Fibroblast of pulmonary artery (primary cell): ENCODE results near the gene FAT2.

Experiments
- DNase-seq: peaks from one replicate; pipeline ENCODE4 v3.0.0-alpha.2; 2010; ENCODE audit warnings: low read depth
- H3K4me3 ChIP-seq: replicated peaks from 2 replicates; pipeline ENCODE4 v1.5.1; 2011; ENCODE audit warnings: low read depth, mild to moderate bottlenecking, control low read depth, low read length, moderate library complexity
- TF ChIP-seq, protein P1 (sequence below): IDR thresholded peaks from 2 replicates; pipeline ENCODE4 v1.5.1; 2011; ENCODE audit warnings: mild to moderate bottlenecking, control low read depth, low read length, inconsistent platforms; ENCODE audit errors: missing control alignments

Gene FAT2

DNA sequence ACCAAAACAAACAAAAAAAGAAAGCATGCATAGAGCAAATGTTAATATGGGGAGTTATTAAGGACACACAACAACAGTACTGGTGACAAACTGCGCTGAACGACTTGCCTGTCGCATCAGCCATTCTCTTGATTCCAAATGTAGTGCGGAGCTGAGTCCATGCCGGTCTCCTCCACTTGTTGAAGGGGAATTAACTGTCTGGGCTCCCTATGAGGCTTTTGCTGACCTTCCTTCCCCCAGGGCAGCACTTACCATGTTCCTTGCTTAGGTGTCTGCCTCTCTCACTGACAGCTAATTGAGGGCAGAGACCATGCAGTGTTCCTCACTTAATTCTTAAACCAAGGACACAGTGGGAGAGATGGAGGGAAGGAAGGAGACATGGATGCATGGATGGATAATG is 40.8 kb upstream of the FAT2 start:
- TF ChIP-seq, protein P1, sequence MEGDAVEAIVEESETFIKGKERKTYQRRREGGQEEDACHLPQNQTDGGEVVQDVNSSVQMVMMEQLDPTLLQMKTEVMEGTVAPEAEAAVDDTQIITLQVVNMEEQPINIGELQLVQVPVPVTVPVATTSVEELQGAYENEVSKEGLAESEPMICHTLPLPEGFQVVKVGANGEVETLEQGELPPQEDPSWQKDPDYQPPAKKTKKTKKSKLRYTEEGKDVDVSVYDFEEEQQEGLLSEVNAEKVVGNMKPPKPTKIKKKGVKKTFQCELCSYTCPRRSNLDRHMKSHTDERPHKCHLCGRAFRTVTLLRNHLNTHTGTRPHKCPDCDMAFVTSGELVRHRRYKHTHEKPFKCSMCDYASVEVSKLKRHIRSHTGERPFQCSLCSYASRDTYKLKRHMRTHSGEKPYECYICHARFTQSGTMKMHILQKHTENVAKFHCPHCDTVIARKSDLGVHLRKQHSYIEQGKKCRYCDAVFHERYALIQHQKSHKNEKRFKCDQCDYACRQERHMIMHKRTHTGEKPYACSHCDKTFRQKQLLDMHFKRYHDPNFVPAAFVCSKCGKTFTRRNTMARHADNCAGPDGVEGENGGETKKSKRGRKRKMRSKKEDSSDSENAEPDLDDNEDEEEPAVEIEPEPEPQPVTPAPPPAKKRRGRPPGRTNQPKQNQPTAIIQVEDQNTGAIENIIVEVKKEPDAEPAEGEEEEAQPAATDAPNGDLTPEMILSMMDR: no peak
- no peak overlapping the region for H3K4me3 ChIP-seq
- DNase-seq: no peak

DNA sequence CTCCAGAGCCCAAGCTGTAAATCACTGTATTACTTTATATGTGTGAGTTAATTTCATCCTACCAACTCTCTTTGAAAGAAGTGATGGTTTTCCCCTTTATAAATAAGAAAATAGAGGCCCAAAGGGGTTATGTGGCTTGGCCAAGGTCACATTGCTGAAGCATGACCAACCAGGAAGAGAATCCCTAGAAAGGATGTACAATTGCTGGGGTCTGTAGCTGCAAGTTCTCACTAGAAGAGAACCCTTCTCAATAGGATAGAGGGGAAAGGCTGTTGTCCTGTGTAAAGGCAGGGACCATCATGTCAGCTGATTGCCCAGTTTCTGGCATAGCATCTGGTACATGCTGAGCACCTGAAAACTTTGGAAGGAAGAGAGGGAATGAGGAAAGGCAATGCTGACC is 39.0 kb upstream of the FAT2 start:
- DNase-seq: no peak
- TF ChIP-seq, protein P1: no peak
- H3K4me3 ChIP-seq: no peak overlapping the region

DNA sequence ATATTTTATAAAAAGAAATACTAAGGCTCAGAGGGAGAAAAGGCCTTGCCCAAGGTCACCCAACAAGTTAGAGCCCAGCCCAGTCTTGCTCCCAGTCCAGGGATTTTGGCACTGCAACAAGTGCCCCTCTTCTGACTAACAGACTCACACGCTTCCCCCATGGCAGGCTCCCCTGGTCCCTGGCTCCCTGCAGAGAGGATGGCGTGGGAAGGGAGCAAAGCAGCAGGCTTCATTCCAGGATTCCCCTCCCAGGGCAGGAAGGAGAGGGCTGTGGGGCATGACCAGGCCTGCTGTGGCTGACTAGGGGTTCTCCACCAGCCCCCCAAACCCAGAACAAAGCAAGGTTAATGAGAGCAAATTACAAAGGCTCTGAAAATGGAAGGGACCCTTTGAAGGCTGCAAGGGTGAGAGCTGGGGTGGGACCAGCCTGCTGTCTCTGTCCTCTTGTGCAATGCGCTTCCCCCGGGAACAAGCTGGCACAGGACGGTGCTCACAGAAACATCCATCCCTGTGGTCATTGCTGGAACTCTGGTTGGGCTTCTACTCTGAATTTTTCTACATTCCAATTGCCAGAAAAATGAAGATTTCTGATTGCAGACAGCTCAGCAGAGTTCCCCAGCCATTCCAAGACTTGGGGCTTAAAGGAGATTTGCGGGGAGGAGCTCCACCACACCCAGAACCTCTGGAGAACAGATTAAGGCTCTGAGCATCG is 37.1 kb upstream of the FAT2 start:
- H3K4me3 ChIP-seq: no peak overlapping the region
- DNase-seq: peak; percentile 21
- TF ChIP-seq, protein P1: no peak

DNA sequence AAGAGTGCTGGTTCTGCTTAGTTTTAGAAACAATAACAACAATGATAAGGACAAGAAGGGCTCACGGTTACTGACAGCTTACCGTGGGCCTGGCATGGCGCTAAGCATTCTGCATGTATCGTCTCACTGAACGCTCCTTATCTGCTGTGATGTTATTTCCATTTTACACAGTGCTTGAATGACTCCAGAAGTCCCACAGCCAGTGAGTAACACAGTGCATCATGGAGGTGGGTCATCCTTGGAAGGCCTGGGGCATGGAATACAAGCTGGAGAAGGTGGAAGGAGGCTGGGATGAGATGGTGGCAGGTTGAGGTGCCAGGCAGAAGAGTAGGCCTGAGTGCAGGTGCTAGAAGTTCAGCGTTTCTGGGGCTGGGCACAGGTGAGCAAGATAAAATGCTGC is 36.5 kb upstream of the FAT2 start:
- TF ChIP-seq, protein P1: no peak
- H3K4me3 ChIP-seq: no peak overlapping the region
- no peak for DNase-seq

DNA sequence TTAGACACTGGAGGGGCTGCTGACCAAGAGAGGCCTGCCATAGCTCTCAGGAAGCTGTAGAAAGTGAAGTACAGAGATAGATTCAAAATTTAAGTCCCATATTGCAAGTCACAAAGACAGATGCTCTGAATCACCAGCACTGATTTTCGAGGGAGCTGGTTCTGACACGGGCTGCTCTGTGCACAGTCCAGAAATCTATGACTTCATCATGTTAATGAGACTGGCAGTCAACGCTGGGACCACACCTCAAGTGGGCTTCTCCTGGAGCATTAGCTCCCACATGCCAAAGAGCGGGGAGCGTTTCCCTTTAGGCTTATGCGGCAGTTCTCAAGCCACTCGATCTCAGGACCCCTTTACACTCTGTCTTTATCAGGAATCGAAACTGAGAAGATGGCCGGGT is 34.2 kb upstream of the FAT2 start:
- no peak for DNase-seq
- TF ChIP-seq, protein P1: no peak
- no peak overlapping the region for H3K4me3 ChIP-seq

DNA sequence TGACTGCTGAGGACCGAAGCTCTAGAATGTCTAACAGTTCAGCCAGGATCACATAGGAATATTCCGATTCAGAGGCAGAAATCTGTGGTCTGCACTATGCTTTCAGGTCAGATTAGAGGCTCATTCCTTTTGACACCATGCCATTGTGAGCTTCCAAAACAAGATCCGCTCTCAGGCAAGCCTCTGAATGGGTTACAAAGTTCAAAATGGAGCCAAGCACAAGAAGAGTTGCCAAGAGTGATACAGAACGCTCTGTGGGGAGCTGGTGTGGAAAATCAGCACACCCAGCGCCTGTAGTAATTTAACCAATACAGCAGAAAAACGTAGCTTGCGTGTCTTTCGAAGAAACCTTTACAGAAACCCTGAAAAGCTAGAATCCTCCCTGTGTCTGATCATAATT is 33.3 kb upstream of the FAT2 start:
- TF ChIP-seq, protein P1: no peak
- peak; percentile 13 for DNase-seq
- H3K4me3 ChIP-seq: no peak overlapping the region
